Trophoblast cell (in vitro differentiated cells and primary cell): ENCODE measurements around the gene KIF19.
"Not testable (repeated sequence)": the region's sequence is repeated elsewhere in the genome, so short reads cannot be mapped to it uniquely, and the experiment has no call there.

Experiments
- DNase-seq, 2 donors: peaks; one replicate each; pipeline ENCODE4 v3.0.0-alpha.2; 2016
- H2AFZ ChIP-seq: 2 replicates; pipeline ENCODE4 v1.6.1; 2013; ENCODE audit warnings: low read length, moderate library complexity, mild to moderate bottlenecking; ENCODE audit not compliant: insufficient read depth, poor library complexity
- H2AK5ac ChIP-seq: 2 replicates; pipeline ENCODE4 v1.6.1; 2013; ENCODE audit warnings: mild to moderate bottlenecking, low read length
- H2BK120ac ChIP-seq: 2 replicates; pipeline ENCODE4 v1.6.1; 2013; ENCODE audit warnings: low read length, mild to moderate bottlenecking, moderate library complexity; ENCODE audit not compliant: insufficient read depth, poor library complexity
- H2BK12ac ChIP-seq: 2 replicates; pipeline ENCODE4 v1.6.1; 2013; ENCODE audit warnings: mild to moderate bottlenecking, low read length, moderate library complexity
- H2BK5ac ChIP-seq: 2 replicates; pipeline ENCODE4 v1.6.1; 2013; ENCODE audit warnings: low read length, low read depth, moderate library complexity, mild to moderate bottlenecking; ENCODE audit not compliant: poor library complexity
- H3K14ac ChIP-seq: 2 replicates; pipeline ENCODE4 v1.6.1; 2013; ENCODE audit warnings: mild to moderate bottlenecking, low read length
- H3K18ac ChIP-seq: 2 replicates; pipeline ENCODE4 v1.6.1; 2013; ENCODE audit warnings: mild to moderate bottlenecking, low read length
- H3K23ac ChIP-seq: 2 replicates; pipeline ENCODE4 v1.6.1; 2013; ENCODE audit warnings: low read length
- H3K27ac ChIP-seq: 2 replicates; pipeline ENCODE4 v1.5.1; 2013; ENCODE audit warnings: low read depth, mild to moderate bottlenecking, inconsistent platforms, low read length, moderate library complexity
- H3K27me3 ChIP-seq: 2 replicates; pipeline ENCODE4 v1.6.1; 2013; ENCODE audit warnings: inconsistent platforms, mild to moderate bottlenecking, low read length, moderate library complexity; ENCODE audit not compliant: insufficient read depth
- H3K36me3 ChIP-seq, 2 experiments: 1 replicate in 1 of 2; 2 replicates in 1 of 2; pipeline ENCODE4 v1.6.1; 2013; ENCODE audit warnings: low read length in 2 of 2, mild to moderate bottlenecking in 2 of 2, moderate library complexity in 1 of 2; ENCODE audit not compliant: insufficient read depth in 2 of 2, control insufficient read depth in 1 of 2
- H3K4ac ChIP-seq: 2 replicates; pipeline ENCODE4 v1.6.1; 2013; ENCODE audit warnings: low read depth, mild to moderate bottlenecking, low read length, moderate library complexity
- H3K4me1 ChIP-seq, 2 experiments: 1 replicate in 1 of 2; 2 replicates in 1 of 2; pipeline ENCODE4 v1.6.1; 2013; ENCODE audit warnings: low read length in 2 of 2, mild to moderate bottlenecking in 2 of 2, moderate library complexity in 1 of 2; ENCODE audit not compliant: insufficient read depth in 2 of 2, control insufficient read depth in 1 of 2
- H3K4me2 ChIP-seq: 2 replicates; pipeline ENCODE4 v1.6.1; 2013; ENCODE audit warnings: inconsistent platforms, mild to moderate bottlenecking, low read length, moderate library complexity
- H3K4me3 ChIP-seq: 2 replicates; pipeline ENCODE4 v1.5.1; 2013; ENCODE audit warnings: mild to moderate bottlenecking, low read depth, low read length, inconsistent platforms
- H3K79me1 ChIP-seq: one replicate; pipeline ENCODE4 v1.6.1; 2013; ENCODE audit warnings: low read length
- H3K79me2 ChIP-seq: 2 replicates; pipeline ENCODE4 v1.6.1; 2013; ENCODE audit warnings: low read length, mild to moderate bottlenecking; ENCODE audit not compliant: control insufficient read depth, insufficient read depth, poor library complexity
- H3K9ac ChIP-seq: 2 replicates; pipeline ENCODE4 v1.6.1; 2013; ENCODE audit warnings: mild to moderate bottlenecking, low read length
- H3K9me3 ChIP-seq: 2 replicates; pipeline ENCODE4 v1.6.1; 2013; ENCODE audit warnings: low read depth, mild to moderate bottlenecking, control low read depth, inconsistent platforms, low read length; ENCODE audit not compliant: insufficient read depth
- H4K12ac ChIP-seq: 2 replicates; pipeline ENCODE4 v1.6.1; 2013; ENCODE audit warnings: low read depth, mild to moderate bottlenecking, low read length, moderate library complexity
- H4K8ac ChIP-seq: 2 replicates; pipeline ENCODE4 v1.6.1; 2013; ENCODE audit warnings: low read depth, mild to moderate bottlenecking, low read length, moderate library complexity
- H4K91ac ChIP-seq: one replicate; pipeline ENCODE4 v1.6.1; 2013; ENCODE audit warnings: low read depth, mild to moderate bottlenecking, low read length, moderate library complexity
- WGBS: extraction: QIAGEN DNeasy Blood & Tissue Kit; methylation state at CpG from one replicate; pipeline ENCODE4 v1.1.7; 2013; ENCODE audit warnings: missing lambda C conversion rate; ENCODE audit not compliant: insufficient read length, insufficient coverage; ENCODE audit errors: extremely low coverage; 5-methylcytosine and 5-hydroxymethylcytosine counted together

The KIF19 gene

GRCh38 chr17:74403512-74404137 is 77.6 kb downstream of the KIF19 start:
- H2BK5ac ChIP-seq = no peak overlapping the region
- no peak overlapping the region for H2AK5ac ChIP-seq
- H3K14ac ChIP-seq = no peak overlapping the region
- H3K27ac ChIP-seq = no peak overlapping the region
- WGBS = no CpG with 5 or more reads among the region's 12 CpGs
- no peak overlapping the region for H3K18ac ChIP-seq
- H2BK12ac ChIP-seq = no peak overlapping the region
- no peaks in the 10 kb centered on the region for H3K36me3 ChIP-seq
- peaks cover 2% of the 10 kb centered on the region for H3K79me1 ChIP-seq
- H3K4me2 ChIP-seq = peak overlapping the region; percentile 49
- no peak overlapping the region for H3K23ac ChIP-seq
- no peak overlapping the region for H4K12ac ChIP-seq
- no peak overlapping the region for H3K4me3 ChIP-seq
- H3K27me3 ChIP-seq = no peaks in the 10 kb centered on the region
- no peak overlapping the region for H3K9ac ChIP-seq
- DNase-seq = no peak
- no peaks in the 10 kb centered on the region for H3K79me2 ChIP-seq
- H3K4me1 ChIP-seq = peaks cover 11 to 12% of the 10 kb centered on the region in 2 experiments
- H3K4ac ChIP-seq = no peak overlapping the region
- no peak overlapping the region for H2BK120ac ChIP-seq
- H4K91ac ChIP-seq = no peak overlapping the region
- H3K9me3 ChIP-seq = no peaks in the 10 kb centered on the region
- H4K8ac ChIP-seq = no peak overlapping the region
- no peak overlapping the region for H2AFZ ChIP-seq

DNA sequence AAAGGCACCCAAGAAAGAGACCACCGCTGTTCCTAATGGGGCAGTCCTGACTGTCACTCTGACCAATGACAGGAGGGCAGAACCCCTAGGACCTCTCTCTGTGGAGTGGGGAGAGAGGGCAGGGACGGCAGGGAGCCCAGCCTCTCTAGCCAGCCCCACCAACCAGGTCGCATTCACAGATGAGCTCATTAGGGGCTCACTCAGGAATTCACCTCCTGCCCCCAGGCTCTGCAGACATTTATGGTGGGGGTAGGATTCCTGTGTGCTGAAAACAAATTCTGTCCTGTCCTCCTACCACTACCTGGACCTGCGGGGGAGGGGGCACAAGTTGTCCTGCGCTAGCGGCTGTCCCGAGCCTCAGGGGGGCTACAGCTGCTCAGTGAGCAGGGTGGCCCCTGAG is 78.2 kb downstream of the KIF19 start:
- Histone ChIP-seq H4K12ac (peak overlapping the region; percentile 22), H3K27me3 (no peaks in the 10 kb centered on the region), H2BK5ac (no peak overlapping the region), H3K4me2 (peak overlapping the region; percentile 49), H3K18ac (no peak overlapping the region), H2AFZ (no peak overlapping the region), H3K4me1 (peaks cover 11 to 12% of the 10 kb centered on the region in 2 experiments), H2AK5ac (no peak overlapping the region), H3K14ac (peak overlapping the region; percentile 22), H3K9me3 (no peaks in the 10 kb centered on the region), H3K23ac (no peak overlapping the region), H3K79me2 (no peaks in the 10 kb centered on the region), H3K36me3 (no peaks in the 10 kb centered on the region), H2BK120ac (peak overlapping the region; percentile 64), H4K91ac (peak overlapping the region; percentile 52), H3K27ac (peak overlapping the region; percentile 6), H3K4me3 (no peak overlapping the region), H3K4ac (no peak overlapping the region), H3K9ac (no peak overlapping the region), H2BK12ac (no peak overlapping the region), H3K79me1 (peaks cover 2% of the 10 kb centered on the region), H4K8ac (no peak overlapping the region)
- no CpG with 5 or more reads among the region's 7 CpGs for WGBS
- no peak for DNase-seq

GRCh38 chr17:74404789-74405188 is 78.8 kb downstream of the KIF19 start:
- no CpG with 5 or more reads among the region's 6 CpGs for WGBS
- Histone ChIP-seq H2BK5ac (no peak overlapping the region), H3K23ac (no peak overlapping the region), H3K27ac (peak overlapping the region; percentile 6), H2AK5ac (no peak overlapping the region), H3K79me1 (peaks cover 2% of the 10 kb centered on the region), H2AFZ (no peak overlapping the region), H4K8ac (no peak overlapping the region), H3K18ac (no peak overlapping the region), H3K9me3 (no peaks in the 10 kb centered on the region), H3K4me3 (no peak overlapping the region), H2BK12ac (no peak overlapping the region), H3K79me2 (no peaks in the 10 kb centered on the region), H2BK120ac (peak overlapping the region; percentile 64), H3K14ac (no peak overlapping the region), H3K4me2 (peak overlapping the region; percentile 49), H3K4me1 (peaks cover 12 to 13% of the 10 kb centered on the region in 2 experiments), H3K9ac (no peak overlapping the region), H3K27me3 (no peaks in the 10 kb centered on the region), H4K91ac (peak overlapping the region; percentile 52), H4K12ac (no peak overlapping the region), H3K4ac (no peak overlapping the region), H3K36me3 (no peaks in the 10 kb centered on the region)
- DNase-seq = no peak

GRCh38 chr17:74405311-74405710 is 79.3 kb downstream of the KIF19 start:
- not testable (repeated sequence) for H3K4ac ChIP-seq, H4K8ac ChIP-seq, H2BK5ac ChIP-seq, H3K18ac ChIP-seq, H3K9me3 ChIP-seq, H3K14ac ChIP-seq, H3K9ac ChIP-seq, DNase-seq, H4K91ac ChIP-seq, H3K36me3 ChIP-seq, H3K79me2 ChIP-seq, H3K27ac ChIP-seq, H2BK12ac ChIP-seq, H2BK120ac ChIP-seq, H4K12ac ChIP-seq, H3K27me3 ChIP-seq, H3K4me3 ChIP-seq, H2AFZ ChIP-seq, H3K79me1 ChIP-seq, H3K4me2 ChIP-seq, H2AK5ac ChIP-seq, H3K23ac ChIP-seq
- H3K4me1 ChIP-seq = peaks cover 13 to 15% of the 10 kb centered on the region in 2 experiments
- WGBS = no CpG with 5 or more reads among the region's 5 CpGs
